Measurements from ENCODE around the gene ATF4. TPM values are rescaled to one million over a fixed set of nuclear protein-coding genes. Genes with fewer than 3 reads are reported as not detected.
A peak's percentile ranks its signal among the peaks of the same experiment; 100 is the strongest.
"Not testable (repeated sequence)": the region's sequence is repeated elsewhere in the genome, so short reads cannot be mapped to it uniquely, and the experiment has no call there.

ATF4 gene
- total RNA-seq, 1 experiment from 2014 or later: 608 TPM

DNA sequence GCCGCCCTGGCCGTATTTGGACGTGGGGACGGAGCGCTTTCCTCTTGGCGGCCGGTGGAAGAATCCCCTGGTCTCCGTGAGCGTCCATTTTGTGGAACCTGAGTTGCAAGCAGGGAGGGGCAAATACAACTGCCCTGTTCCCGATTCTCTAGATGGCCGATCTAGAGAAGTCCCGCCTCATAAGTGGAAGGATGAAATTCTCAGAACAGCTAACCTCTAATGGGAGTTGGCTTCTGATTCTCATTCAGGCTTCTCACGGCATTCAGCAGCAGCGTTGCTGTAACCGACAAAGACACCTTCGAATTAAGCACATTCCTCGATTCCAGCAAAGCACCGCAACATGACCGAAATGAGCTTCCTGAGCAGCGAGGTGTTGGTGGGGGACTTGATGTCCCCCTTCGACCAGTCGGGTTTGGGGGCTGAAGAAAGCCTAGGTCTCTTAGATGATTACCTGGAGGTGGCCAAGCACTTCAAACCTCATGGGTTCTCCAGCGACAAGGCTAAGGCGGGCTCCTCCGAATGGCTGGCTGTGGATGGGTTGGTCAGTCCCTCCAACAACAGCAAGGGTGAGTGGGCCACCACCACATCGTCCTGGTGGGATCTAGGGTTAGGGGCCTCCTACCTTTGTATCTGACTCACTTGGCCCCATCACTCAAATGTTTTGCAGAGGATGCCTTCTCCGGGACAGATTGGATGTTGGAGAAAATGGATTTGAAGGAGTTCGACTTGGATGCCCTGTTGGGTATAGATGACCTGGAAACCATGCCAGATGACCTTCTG, 934 bp downstream of the ATF4 start:
- H3K9me3 ChIP-seq (ENCODE audit: control insufficient read depth in 1 of 2, insufficient read depth in 1 of 2, low read depth in 1 of 2, low read length in 2 of 2); H3K9me2 ChIP-seq (ENCODE audit: insufficient read depth); DNase-seq (ENCODE audit: low read depth, low spot score); H3K27me3 ChIP-seq (ENCODE audit: insufficient read depth, low read length); H2AFZ ChIP-seq (ENCODE audit: low read depth, low read length, poor library complexity, severe bottlenecking); RAD21 ChIA-PET (ENCODE audit: low non-redundant PET in 1 of 2, low total read pairs in 2 of 2, uncharacterized antibody in 2 of 2, unreplicated experiment in 2 of 2); CTCF ChIA-PET: not testable (repeated sequence)
- POLR2A ChIA-PET: interaction anchor here (0.8 kb wide), 1 partner anchor 28 kb away, joined by 3 read pairs; no protein-coding TSS in a partner anchor
- H3K9ac ChIP-seq (ENCODE audit: low read length): peak overlapping the region; percentile 96
- H3K4me1 ChIP-seq (ENCODE audit: control insufficient read depth in 1 of 2, insufficient read depth in 2 of 2, low read length in 2 of 2): peaks cover 17 to 41% of the 10 kb centered on the region in 2 experiments
- H3K79me2 ChIP-seq (ENCODE audit: insufficient read depth, low read length): peaks cover 48% of the 10 kb centered on the region
- peaks cover 16% of the 10 kb centered on the region; the same call in 1 of the 2 replicates for H4K20me1 ChIP-seq (ENCODE audit: insufficient read depth)
- intact Hi-C loops (cut with micrococcal nuclease): loop anchor here (2.0 to 5.0 kb wide), 2 partner anchors 18 to 204 kb away; partner anchors contain the start of genes MIEF1 and RPL3
- H3K4me2 ChIP-seq (ENCODE audit: low read length): peak overlapping the region; percentile 75
- peak; percentile 58 for TF ChIP-seq POLR2AphosphoS5 (IDR thresholded peaks at IDR 0.05; ENCODE audit: low read depth, low read length)
- peak overlapping the region; percentile 99 for H3K27ac ChIP-seq (ENCODE audit: low read depth, low read length)
- H3K4me3 ChIP-seq (replicated peaks in 1 of 2; ENCODE audit: low read depth in 1 of 2, low read length in 2 of 2): peak overlapping the region; percentile 85 to 92
- peak; percentile 37 for ATAC-seq
- H3K36me3 ChIP-seq (ENCODE audit: control insufficient read depth in 1 of 2, insufficient read depth in 2 of 2, low read length in 2 of 2): peaks cover 22 to 45% of the 10 kb centered on the region in 2 experiments; a peak in 3 of 4 replicates
- BruUV-seq (replicated peaks): TSS peak; percentile 72

DNA sequence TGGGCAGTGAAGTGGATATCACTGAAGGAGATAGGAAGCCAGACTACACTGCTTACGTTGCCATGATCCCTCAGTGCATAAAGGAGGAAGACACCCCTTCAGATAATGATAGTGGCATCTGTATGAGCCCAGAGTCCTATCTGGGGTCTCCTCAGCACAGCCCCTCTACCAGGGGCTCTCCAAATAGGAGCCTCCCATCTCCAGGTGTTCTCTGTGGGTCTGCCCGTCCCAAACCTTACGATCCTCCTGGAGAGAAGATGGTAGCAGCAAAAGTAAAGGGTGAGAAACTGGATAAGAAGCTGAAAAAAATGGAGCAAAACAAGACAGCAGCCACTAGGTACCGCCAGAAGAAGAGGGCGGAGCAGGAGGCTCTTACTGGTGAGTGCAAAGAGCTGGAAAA, 1.7 kb downstream of the ATF4 start:
- peaks cover 17 to 40% of the 10 kb centered on the region in 2 experiments; a peak in 3 of 4 replicates for H3K36me3 ChIP-seq (ENCODE audit: control insufficient read depth in 1 of 2, insufficient read depth in 2 of 2, low read length in 2 of 2)
- POLR2A ChIA-PET: interaction anchor here (1.1 to 1.7 kb wide), 3 partner anchors 20 to 202 kb away, joined by 4 to 6 read pairs (median 5); partner anchors contain the start of genes MIEF1 and RPL3
- peak overlapping the region; percentile 99 for H3K27ac ChIP-seq (ENCODE audit: low read depth, low read length)
- DNase-seq (ENCODE audit: low read depth, low spot score); H2AFZ ChIP-seq (ENCODE audit: low read depth, low read length, poor library complexity, severe bottlenecking); H3K27me3 ChIP-seq (ENCODE audit: insufficient read depth, low read length); BruUV-seq (replicated peaks); ATAC-seq; H3K9me3 ChIP-seq (ENCODE audit: control insufficient read depth in 1 of 2, insufficient read depth in 1 of 2, low read depth in 1 of 2, low read length in 2 of 2); H3K9me2 ChIP-seq (ENCODE audit: insufficient read depth); RAD21 ChIA-PET (ENCODE audit: low non-redundant PET in 1 of 2, low total read pairs in 2 of 2, uncharacterized antibody in 2 of 2, unreplicated experiment in 2 of 2): not testable (repeated sequence)
- peak overlapping the region; percentile 85 to 92; a peak in 3 of 4 replicates for H3K4me3 ChIP-seq (replicated peaks in 1 of 2; ENCODE audit: low read depth in 1 of 2, low read length in 2 of 2)
- CTCF ChIA-PET: interaction anchor here (3.0 to 3.9 kb wide), 2 partner anchors 20 to 26 kb away, joined by 9 to 11 read pairs; partner anchors contain the start of gene MIEF1
- peak overlapping the region; percentile 96 for H3K9ac ChIP-seq (ENCODE audit: low read length)
- peaks cover 16% of the 10 kb centered on the region; the same call in 1 of the 2 replicates for H4K20me1 ChIP-seq (ENCODE audit: insufficient read depth)
- intact Hi-C loops (cut with micrococcal nuclease): loop anchor here (5.0 kb wide), 1 partner anchor 205 kb away; the partner anchor contains the start of gene RPL3
- peak overlapping the region; percentile 75 for H3K4me2 ChIP-seq (ENCODE audit: low read length)
- H3K79me2 ChIP-seq (ENCODE audit: insufficient read depth, low read length): peaks cover 46% of the 10 kb centered on the region
- H3K4me1 ChIP-seq (ENCODE audit: control insufficient read depth in 1 of 2, insufficient read depth in 2 of 2, low read length in 2 of 2): peaks cover 17 to 41% of the 10 kb centered on the region in 2 experiments
